AG10803 (cell line): Measurements from ENCODE around the gene SASH1.

Experiments
- DNase-seq: peaks from one replicate; pipeline ENCODE4 v3.0.0; 2010; ENCODE audit warnings: low read depth
- H3K4me3 ChIP-seq: 2 replicates; pipeline ENCODE4 v1.5.1; 2011; ENCODE audit warnings: mild to moderate bottlenecking, low read length, control low read depth
- TF ChIP-seq, protein P1 (sequence below): conservative IDR thresholded peaks from 2 replicates; pipeline ENCODE4 v1.5.1; 2011; ENCODE audit warnings: mild to moderate bottlenecking, low read length, control low read depth, inconsistent platforms

The SASH1 gene

GRCh38 chr6:148447521-148448230, 105.0 kb downstream of the SASH1 start:
- TF ChIP-seq, protein P1, sequence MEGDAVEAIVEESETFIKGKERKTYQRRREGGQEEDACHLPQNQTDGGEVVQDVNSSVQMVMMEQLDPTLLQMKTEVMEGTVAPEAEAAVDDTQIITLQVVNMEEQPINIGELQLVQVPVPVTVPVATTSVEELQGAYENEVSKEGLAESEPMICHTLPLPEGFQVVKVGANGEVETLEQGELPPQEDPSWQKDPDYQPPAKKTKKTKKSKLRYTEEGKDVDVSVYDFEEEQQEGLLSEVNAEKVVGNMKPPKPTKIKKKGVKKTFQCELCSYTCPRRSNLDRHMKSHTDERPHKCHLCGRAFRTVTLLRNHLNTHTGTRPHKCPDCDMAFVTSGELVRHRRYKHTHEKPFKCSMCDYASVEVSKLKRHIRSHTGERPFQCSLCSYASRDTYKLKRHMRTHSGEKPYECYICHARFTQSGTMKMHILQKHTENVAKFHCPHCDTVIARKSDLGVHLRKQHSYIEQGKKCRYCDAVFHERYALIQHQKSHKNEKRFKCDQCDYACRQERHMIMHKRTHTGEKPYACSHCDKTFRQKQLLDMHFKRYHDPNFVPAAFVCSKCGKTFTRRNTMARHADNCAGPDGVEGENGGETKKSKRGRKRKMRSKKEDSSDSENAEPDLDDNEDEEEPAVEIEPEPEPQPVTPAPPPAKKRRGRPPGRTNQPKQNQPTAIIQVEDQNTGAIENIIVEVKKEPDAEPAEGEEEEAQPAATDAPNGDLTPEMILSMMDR = no peak
- no peak for DNase-seq
- no peak overlapping the region for H3K4me3 ChIP-seq

DNA sequence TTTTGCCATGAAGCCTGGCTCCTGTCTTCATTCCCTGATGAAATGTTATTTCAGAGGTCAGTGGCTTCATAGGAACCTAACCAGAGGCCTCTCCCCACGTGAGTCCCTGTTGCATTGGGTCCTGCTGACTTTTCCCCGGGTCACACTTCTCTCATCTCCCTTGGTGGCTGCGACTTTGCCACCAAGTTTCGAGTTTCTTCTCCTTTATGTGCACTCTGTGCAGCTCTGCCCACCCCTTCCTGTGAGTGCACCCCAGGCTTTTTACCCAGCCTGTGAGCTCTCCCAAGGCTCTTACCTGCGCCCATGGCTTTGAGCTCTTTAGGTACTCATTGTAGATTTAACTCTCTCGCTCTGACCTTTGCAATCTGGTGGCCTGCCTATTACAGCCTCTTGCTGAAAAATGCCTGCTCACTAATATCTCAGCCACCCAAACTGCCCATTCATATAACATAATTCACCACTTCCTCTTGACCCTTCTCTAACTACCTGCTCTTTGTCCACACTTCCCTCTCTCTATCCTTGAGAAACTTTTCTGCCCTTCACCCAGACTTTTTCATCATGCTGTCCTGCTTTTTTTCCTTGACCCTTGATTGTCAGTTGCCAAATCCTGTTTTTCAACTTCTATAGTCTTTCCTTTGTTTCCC, 105.9 kb downstream of the SASH1 start:
- TF ChIP-seq, protein P1 = no peak
- no peak for DNase-seq
- no peak overlapping the region for H3K4me3 ChIP-seq

GRCh38 chr6:148450866-148451265, 108.2 kb downstream of the SASH1 start:
- no peak for DNase-seq
- TF ChIP-seq, protein P1 = no peak
- H3K4me3 ChIP-seq = no peak overlapping the region

DNA sequence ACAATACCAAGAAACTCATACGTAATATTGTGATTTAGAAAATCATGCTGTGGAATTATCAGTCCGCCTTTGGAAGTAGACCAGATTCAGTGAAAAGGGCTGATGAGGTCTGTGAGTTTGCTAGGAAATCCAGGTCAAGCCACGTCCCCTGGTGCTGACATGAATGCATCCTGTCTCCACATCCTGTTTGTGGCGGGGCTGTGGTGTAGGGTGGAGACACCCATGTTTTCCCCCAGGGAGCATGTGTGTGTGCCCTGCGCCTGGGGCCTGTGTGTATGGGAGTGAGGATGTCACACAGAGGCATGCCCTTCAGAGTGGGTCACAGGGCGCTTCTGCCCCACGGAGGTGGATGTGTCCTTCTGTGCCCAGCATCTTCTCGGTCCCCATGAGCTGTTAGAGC, 109.1 kb downstream of the SASH1 start:
- no peak for DNase-seq
- no peak overlapping the region for H3K4me3 ChIP-seq
- TF ChIP-seq, protein P1 = no peak

DNA sequence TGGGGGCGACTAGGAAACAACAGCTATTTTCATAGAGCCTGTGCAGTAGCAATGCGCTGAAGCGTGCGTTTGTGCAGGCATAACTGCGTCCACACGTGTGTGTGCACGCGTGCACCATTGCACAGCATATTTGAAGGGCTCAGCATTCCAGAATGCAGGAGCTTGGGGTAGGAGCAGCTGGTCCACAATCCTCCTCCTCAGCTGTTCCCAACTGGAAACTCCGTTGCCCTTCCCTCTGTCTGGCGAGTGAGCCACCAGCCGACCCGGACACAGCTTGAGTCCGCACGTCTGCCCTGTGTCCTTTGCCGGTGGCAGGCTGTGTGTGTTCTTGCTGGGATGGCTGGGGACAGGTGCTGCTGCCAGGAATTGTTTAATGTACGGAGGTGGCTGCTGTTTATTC, 110.2 kb downstream of the SASH1 start:
- no peak for DNase-seq
- TF ChIP-seq, protein P1 = no peak
- no peak overlapping the region for H3K4me3 ChIP-seq

GRCh38 chr6:148453906-148454305, 111.3 kb downstream of the SASH1 start:
- DNase-seq = no peak
- TF ChIP-seq, protein P1 = no peak
- H3K4me3 ChIP-seq = no peak overlapping the region

DNA sequence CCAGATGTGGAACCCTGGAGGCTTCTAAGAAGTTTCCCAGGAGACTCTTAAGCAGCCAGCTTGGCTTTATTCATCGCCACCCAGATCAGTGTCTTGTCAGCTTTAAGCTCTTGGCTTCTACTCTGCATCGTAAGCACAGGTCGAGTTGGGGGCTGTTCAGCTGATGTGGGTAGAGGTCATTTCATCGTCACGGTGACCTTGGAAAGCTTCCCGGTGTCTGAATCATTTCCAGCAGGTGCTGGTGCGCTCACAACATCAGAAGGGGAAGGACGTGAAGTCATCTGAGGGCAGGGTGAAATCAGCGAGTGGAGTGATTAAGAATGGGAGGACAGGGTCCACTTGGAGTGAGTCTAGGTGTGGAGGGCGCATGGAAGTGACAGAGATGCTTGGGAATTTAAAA, 112.6 kb downstream of the SASH1 start:
- TF ChIP-seq, protein P1 = no peak
- H3K4me3 ChIP-seq = no peak overlapping the region
- DNase-seq = no peak
